Heart left ventricle (tissue), 13 donors: ENCODE measurements around the gene RNF212.

Experiments
- CTCF ChIP-seq, 12 donors: fragments of 200-600 bp; sonication (generic) in 4 of 12; IDR thresholded peaks; one replicate each; pipeline versions ENCODE4 v1.5.0 to v1.8.0; 2018 to 2022; ENCODE audit warnings: antibody characterized with exemption in 12 of 12, mild to moderate bottlenecking in 5 of 12
- POLR2A ChIP-seq, 2 donors: fragments of 450-650 bp; IDR thresholded peaks; one replicate each; pipeline ENCODE4 v1.6.1; 2017; ENCODE audit warnings: antibody characterized with exemption in 2 of 2, mild to moderate bottlenecking in 2 of 2, moderate library complexity in 2 of 2
- donor health status: ischemic (EF 13 %, LVEDD 7.1; RV severe dilation, severe dysfunction).
- donor health status: DM: no; HTN: yes; CAD: no.
- donor health status: DM: no; HTN: no; CAD: no.
- donor health status: ischemic (EF 25% LVEDD 6.9; RV normal size, moderate dysfunction).
- donor health status: ischemic (EF 25% LVEDD 5.7; RV mildly dilated, moderate dysfunction).
- donor health status: ischemic (EF 35%, LVEDD 5.7; RV mildly dilated, moderate dysfunction).
- donor health status: nonischemic (EF 11% LVEDD 7.7; RV severe dilation, severe dysfunction).
- donor health status: DM: yes; HTN: yes; CAD: no.
- donor health status: PGD.
- donor health status: ischemic (EF 29% LVEDD 5.4; RV normal size, mild dysfunction).
- donor health status: nonischemic (EF 23%, LVEDD 6.1; RV moderate dilation, normal function).

DNA sequence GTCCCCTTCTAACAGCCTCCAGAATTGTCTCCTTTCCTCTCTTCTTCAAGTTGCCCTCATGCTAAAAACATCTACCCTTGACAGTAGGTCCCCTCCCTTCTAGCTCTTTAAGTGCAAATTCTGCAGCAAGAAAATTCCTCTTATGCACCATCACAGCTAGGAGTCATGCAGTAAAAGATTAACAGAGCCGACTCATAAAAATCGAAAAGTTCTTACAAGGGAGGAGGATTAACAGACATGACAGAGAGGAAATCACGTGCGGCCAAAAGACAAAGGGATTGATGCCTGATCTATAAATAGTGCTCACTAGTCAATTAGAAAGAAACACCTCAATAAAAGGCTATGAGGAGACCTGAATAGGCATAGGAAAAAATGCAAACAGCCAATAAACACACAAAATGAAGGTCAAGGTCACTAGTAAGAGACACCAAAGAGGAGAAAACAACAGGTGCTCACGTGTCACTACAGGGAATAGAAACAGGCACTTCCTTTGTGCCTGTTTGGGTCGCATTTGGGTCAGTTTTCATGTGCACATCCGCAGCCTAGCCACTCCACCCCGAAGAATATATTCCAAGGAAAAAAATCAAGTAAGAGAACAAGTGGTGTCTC is 3.4 kb downstream of the RNF212 start:
- no peak for TF ChIP-seq POLR2A (IDR thresholded peaks at IDR 0.05)
- TF ChIP-seq CTCF (IDR thresholded peaks at IDR 0.05): no peak
